MM.1S (cell line): ENCODE data around the gene NADK.

ENCODE experiments used
- DNase-seq: peaks from one replicate; pipeline ENCODE4 v3.0.0-alpha.2; 2015
- H2AFZ ChIP-seq: fragments of 300-600 bp; sonication (generic); 2 replicates; pipeline ENCODE4 v1.6.0; 2016; ENCODE audit warnings: antibody characterized with exemption, low read length
- H3F3A ChIP-seq: fragments of 300-600 bp; sonication (generic); 2 replicates; pipeline ENCODE4 v1.6.1; 2016; ENCODE audit warnings: mild to moderate bottlenecking, antibody characterized with exemption, low read length, moderate library complexity, mixed read lengths; ENCODE audit not compliant: insufficient read depth
- H3K27ac ChIP-seq: fragments of 300-600 bp; sonication (generic); 2 replicates; pipeline ENCODE4 v1.5.1; 2016; ENCODE audit warnings: mild to moderate bottlenecking, low read length
- H3K27me3 ChIP-seq: fragments of 300-600 bp; sonication (generic); replicated peaks from 2 replicates; pipeline ENCODE4 v1.6.0; 2016; ENCODE audit warnings: low read length; ENCODE audit not compliant: insufficient read depth
- H3K36me3 ChIP-seq: fragments of 300-600 bp; sonication (generic); replicated peaks from 2 replicates; pipeline ENCODE4 v1.6.1; 2016; ENCODE audit warnings: mild to moderate bottlenecking, low read length, mixed read lengths; ENCODE audit not compliant: insufficient read depth
- H3K4me1 ChIP-seq: fragments of 300-600 bp; sonication (generic); 2 replicates; pipeline ENCODE4 v1.6.1; 2016; ENCODE audit warnings: low read length, mixed read lengths
- H3K4me2 ChIP-seq: fragments of 300-600 bp; sonication (generic); 2 replicates; pipeline ENCODE4 v1.6.0; 2016; ENCODE audit warnings: low read depth, low read length
- H3K4me3 ChIP-seq: fragments of 300-600 bp; sonication (generic); 2 replicates; pipeline ENCODE4 v1.5.1; 2016; ENCODE audit warnings: low read length, mixed read lengths
- H3K79me2 ChIP-seq: fragments of 300-600 bp; sonication (generic); 2 replicates; pipeline ENCODE4 v1.6.1; 2016; ENCODE audit warnings: mixed run types, low read length, mixed read lengths
- H3K9ac ChIP-seq: fragments of 300-600 bp; sonication (generic); 2 replicates; pipeline ENCODE4 v1.6.1; 2016; ENCODE audit warnings: low read length, mixed read lengths
- H3K9me2 ChIP-seq: fragments of 300-600 bp; sonication (generic); replicated peaks from 2 replicates; pipeline ENCODE4 v1.6.1; 2016; ENCODE audit warnings: mild to moderate bottlenecking, low read length, mixed read lengths; ENCODE audit not compliant: insufficient read depth
- H3K9me3 ChIP-seq: fragments of 300-600 bp; sonication (generic); replicated peaks from 2 replicates; pipeline ENCODE4 v1.6.1; 2016; ENCODE audit warnings: mild to moderate bottlenecking, low read length, mixed read lengths; ENCODE audit not compliant: insufficient read depth
- H4K20me1 ChIP-seq: fragments of 300-600 bp; sonication (generic); 2 replicates; pipeline ENCODE4 v1.6.1; 2016; ENCODE audit warnings: mild to moderate bottlenecking, low read length, moderate library complexity, mixed read lengths; ENCODE audit not compliant: insufficient read depth
- CTCF ChIP-seq: fragments of 300-600 bp; sonication (generic); IDR thresholded peaks from 2 replicates; pipeline ENCODE4 v1.5.1; 2016; ENCODE audit warnings: antibody characterized with exemption, low read length, mixed read lengths
- EZH2 ChIP-seq: fragments of 300-600 bp; sonication (generic); optimal IDR thresholded peaks from 2 replicates; pipeline ENCODE3; 2017; ENCODE audit warnings: low read depth, mild to moderate bottlenecking, antibody characterized with exemption, low read length, mixed read lengths
- EZH2phosphoT487 ChIP-seq: fragments of 300-600 bp; sonication (generic); IDR thresholded peaks from 2 replicates; pipeline ENCODE4 v1.6.1; 2018; ENCODE audit warnings: antibody characterized with exemption, low read length

The NADK gene

DNA sequence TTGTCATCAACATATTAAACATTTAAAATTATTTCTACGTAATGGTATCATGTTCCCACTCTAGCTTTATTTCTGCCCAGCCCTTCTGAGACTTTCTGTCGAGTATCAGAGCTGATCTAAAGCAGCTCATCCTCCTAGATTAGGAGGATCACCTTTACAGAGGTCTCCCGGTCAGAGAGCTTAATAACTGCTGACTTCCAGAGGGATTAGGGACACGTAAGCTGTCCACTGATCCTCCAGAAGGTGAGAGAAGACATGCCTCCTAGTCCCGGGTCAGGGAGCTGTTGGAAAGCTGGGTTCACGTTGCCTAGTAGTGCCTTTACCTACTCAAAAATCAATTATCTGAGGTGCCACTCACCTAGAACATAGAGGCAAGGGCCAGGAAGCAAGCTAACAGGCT, 31.2 kb upstream of the NADK start:
- Histone ChIP-seq H3K4me2 (no peak overlapping the region), H3K4me1 (peaks cover 14% of the 10 kb centered on the region), H3K36me3 (peaks cover 3% of the 10 kb centered on the region; the same call in 1 of the 2 replicates), H3K79me2 (peaks cover 23% of the 10 kb centered on the region), H3K27me3 (no peaks in the 10 kb centered on the region), H3K27ac (no peak overlapping the region), H3K9me3 (no peaks in the 10 kb centered on the region), H3K4me3 (no peak overlapping the region), H3K9me2 (no peaks in the 10 kb centered on the region), H2AFZ (no peak overlapping the region), H3F3A (peaks cover 5% of the 10 kb centered on the region; the same call in 1 of the 2 replicates), H3K9ac (no peak overlapping the region), H4K20me1 (no peaks in the 10 kb centered on the region)
- TF ChIP-seq CTCF (no peak), EZH2phosphoT487 (no peak), EZH2 (no peak)
- DNase-seq = no peak

DNA sequence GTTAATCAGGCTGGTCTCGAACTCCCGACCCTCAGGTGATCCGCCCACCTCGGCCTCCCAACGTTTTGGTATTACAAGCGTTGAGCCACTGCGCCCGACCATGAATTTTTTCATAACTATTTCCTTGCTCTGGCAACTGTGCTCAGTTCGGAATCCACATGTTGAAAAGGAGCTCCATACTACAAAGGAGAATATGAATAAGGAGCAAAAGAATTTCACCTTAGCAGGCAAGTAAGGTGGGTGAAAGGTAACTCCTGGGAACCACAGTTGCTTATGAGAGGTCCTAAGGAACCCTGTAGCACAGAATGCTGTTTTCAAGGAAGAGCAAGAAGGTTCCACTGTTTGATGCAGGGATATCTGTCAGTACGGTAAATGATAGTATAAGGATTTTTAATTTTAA, 29.9 kb upstream of the NADK start:
- no peaks in the 10 kb centered on the region for H3K9me2 ChIP-seq
- DNase-seq = no peak
- H3K4me3 ChIP-seq = no peak overlapping the region
- TF ChIP-seq CTCF = no peak
- TF ChIP-seq EZH2 = no peak
- no peak for TF ChIP-seq EZH2phosphoT487
- no peaks in the 10 kb centered on the region for H4K20me1 ChIP-seq
- peaks cover 28% of the 10 kb centered on the region for H3K79me2 ChIP-seq
- H3K9ac ChIP-seq = no peak overlapping the region
- no peak overlapping the region for H2AFZ ChIP-seq
- peaks cover 5% of the 10 kb centered on the region; the same call in 1 of the 2 replicates for H3F3A ChIP-seq
- no peak overlapping the region for H3K27ac ChIP-seq
- no peaks in the 10 kb centered on the region for H3K27me3 ChIP-seq
- H3K36me3 ChIP-seq = peaks cover 3% of the 10 kb centered on the region; the same call in 1 of the 2 replicates
- H3K4me2 ChIP-seq = no peak overlapping the region
- no peaks in the 10 kb centered on the region for H3K9me3 ChIP-seq
- H3K4me1 ChIP-seq = peaks cover 14% of the 10 kb centered on the region

DNA sequence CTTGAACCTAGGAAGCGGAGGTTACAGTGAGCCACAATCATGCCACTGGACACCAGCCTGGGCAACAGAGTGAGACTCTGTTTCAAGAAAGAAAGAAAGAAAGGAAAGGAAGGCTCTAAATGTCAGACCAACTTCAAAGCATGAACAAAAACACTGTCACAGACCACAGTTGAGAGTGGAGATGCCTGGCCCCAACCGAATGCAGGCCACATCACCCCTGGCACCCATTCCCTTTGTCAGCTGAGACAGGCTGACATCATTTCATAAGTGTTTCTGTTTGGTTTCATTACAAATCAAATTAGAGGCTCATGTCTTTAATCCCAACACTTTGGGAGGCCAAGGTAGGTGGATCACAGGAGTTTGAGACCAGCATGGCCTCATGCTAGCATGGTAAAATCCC, 28.6 kb upstream of the NADK start:
- Histone ChIP-seq H3K9ac (no peak overlapping the region), H3F3A (peaks cover 8% of the 10 kb centered on the region; the same call in 1 of the 2 replicates), H3K79me2 (peaks cover 35% of the 10 kb centered on the region), H3K36me3 (peaks cover 3% of the 10 kb centered on the region; the same call in 1 of the 2 replicates), H3K27me3 (no peaks in the 10 kb centered on the region), H3K9me3 (no peaks in the 10 kb centered on the region), H4K20me1 (no peaks in the 10 kb centered on the region), H3K4me3 (no peak overlapping the region), H3K4me2 (no peak overlapping the region), H3K27ac (no peak overlapping the region), H3K9me2 (no peaks in the 10 kb centered on the region), H2AFZ (no peak overlapping the region), H3K4me1 (peaks cover 14% of the 10 kb centered on the region)
- no peak for TF ChIP-seq EZH2
- no peak for TF ChIP-seq CTCF
- TF ChIP-seq EZH2phosphoT487 = no peak
- no peak for DNase-seq
